Fibroblast of skin of back (primary cell): ENCODE measurements around the gene TRHDE.
A peak's percentile ranks its signal among the peaks of the same experiment; 100 is the strongest.

Experiments used
- DNase-seq: peaks from one replicate; pipeline ENCODE4 v3.0.0-alpha.2; 2013

TRHDE gene

GRCh38 chr12:72444566-72444965, 172.4 kb downstream of the TRHDE start:
- no peak for DNase-seq

- no peak for DNase-seq
These were observed 175.9 kb downstream of the TRHDE start for GRCh38 chr12:72448089-72448488.

GRCh38 chr12:72448805-72449204, 176.6 kb downstream of the TRHDE start:
- DNase-seq: no peak

- DNase-seq: no peak
These were observed 180.9 kb downstream of the TRHDE start for GRCh38 chr12:72453066-72453465.

GRCh38 chr12:72453550-72453949, 181.4 kb downstream of the TRHDE start:
- no peak for DNase-seq

GRCh38 chr12:72464471-72464870, 192.3 kb downstream of the TRHDE start:
- no peak for DNase-seq

GRCh38 chr12:72465155-72465554, 193.0 kb downstream of the TRHDE start:
- no peak for DNase-seq

- no peak for DNase-seq
These were observed 193.9 kb downstream of the TRHDE start for GRCh38 chr12:72465940-72466630.

GRCh38 chr12:72467985-72468384, 195.8 kb downstream of the TRHDE start:
- DNase-seq: no peak

GRCh38 chr12:72468505-72468904, 196.3 kb downstream of the TRHDE start:
- no peak for DNase-seq

- DNase-seq: no peak
These were observed 199.6 kb downstream of the TRHDE start for GRCh38 chr12:72471806-72472205.

- no peak for DNase-seq
These were observed 200.2 kb downstream of the TRHDE start for GRCh38 chr12:72472350-72472749.

- DNase-seq: no peak
These were observed 204.1 kb downstream of the TRHDE start for GRCh38 chr12:72476301-72476700.

GRCh38 chr12:72485017-72485701, 213.0 kb downstream of the TRHDE start:
- DNase-seq: no peak

GRCh38 chr12:72491426-72491825, 219.3 kb downstream of the TRHDE start:
- DNase-seq: peak; percentile 3

- DNase-seq: peak; percentile 5
These were observed 221.2 kb downstream of the TRHDE start for GRCh38 chr12:72493407-72493806.

- DNase-seq: no peak
These were observed 226.2 kb downstream of the TRHDE start for GRCh38 chr12:72498354-72498753.

- DNase-seq: no peak
These were observed 227.1 kb downstream of the TRHDE start for GRCh38 chr12:72499244-72499643.

- no peak for DNase-seq
These were observed 230.4 kb downstream of the TRHDE start for GRCh38 chr12:72502546-72502945.

- DNase-seq: no peak
These were observed 233.1 kb downstream of the TRHDE start for GRCh38 chr12:72505227-72505626.

GRCh38 chr12:72509891-72510290, 237.7 kb downstream of the TRHDE start:
- DNase-seq: no peak

- no peak for DNase-seq
These were observed 238.6 kb downstream of the TRHDE start for GRCh38 chr12:72510772-72511171.

GRCh38 chr12:72511498-72511897, 239.3 kb downstream of the TRHDE start:
- DNase-seq: no peak

GRCh38 chr12:72511906-72512305, 239.7 kb downstream of the TRHDE start:
- DNase-seq: peak; percentile 11
